Vagina (tissue), 2 donors: ENCODE results near the gene PCSK2.

Experiments used
- POLR2AphosphoS5 ChIP-seq, 2 donors: sonication (generic); formaldehyde crosslinking; IDR thresholded peaks; one replicate each; pipeline ENCODE4 v1.9.0; 2017; ENCODE audit warnings: antibody characterized with exemption in 2 of 2, mild to moderate bottlenecking in 2 of 2, low read depth in 1 of 2; ENCODE audit not compliant: insufficient read depth in 1 of 2
- TF ChIP-seq, protein P1 (sequence below), 3 experiments: fragments of 450-650 bp in 2 of 3; fragments of 200-600 bp in 1 of 3; sonication (generic) in 1 of 3; IDR thresholded peaks; one replicate each; pipeline ENCODE4 v1.5.1; 2017 to 2019; ENCODE audit warnings: antibody characterized with exemption in 3 of 3, mild to moderate bottlenecking in 2 of 3, moderate library complexity in 2 of 3

DNA sequence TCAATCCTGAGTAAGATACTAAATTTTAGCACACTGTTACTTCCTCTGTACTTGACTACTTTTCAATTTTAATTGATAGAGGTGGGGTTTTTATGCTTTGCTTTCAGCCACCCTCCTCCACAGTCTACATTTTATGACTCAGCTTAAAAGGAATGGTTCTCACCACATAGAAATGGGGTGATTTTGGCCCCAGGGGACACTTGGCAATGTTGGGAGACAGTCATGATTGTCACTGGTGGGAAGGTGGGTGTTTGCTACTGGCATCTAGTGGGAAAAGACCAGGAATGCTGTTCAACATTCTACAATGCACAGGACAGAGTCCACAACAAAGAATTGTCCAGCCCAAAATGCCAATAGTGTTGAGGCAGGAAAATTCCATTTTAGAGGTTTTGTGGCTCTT lies 71.3 kb downstream of the PCSK2 start:
- TF ChIP-seq, protein P1, sequence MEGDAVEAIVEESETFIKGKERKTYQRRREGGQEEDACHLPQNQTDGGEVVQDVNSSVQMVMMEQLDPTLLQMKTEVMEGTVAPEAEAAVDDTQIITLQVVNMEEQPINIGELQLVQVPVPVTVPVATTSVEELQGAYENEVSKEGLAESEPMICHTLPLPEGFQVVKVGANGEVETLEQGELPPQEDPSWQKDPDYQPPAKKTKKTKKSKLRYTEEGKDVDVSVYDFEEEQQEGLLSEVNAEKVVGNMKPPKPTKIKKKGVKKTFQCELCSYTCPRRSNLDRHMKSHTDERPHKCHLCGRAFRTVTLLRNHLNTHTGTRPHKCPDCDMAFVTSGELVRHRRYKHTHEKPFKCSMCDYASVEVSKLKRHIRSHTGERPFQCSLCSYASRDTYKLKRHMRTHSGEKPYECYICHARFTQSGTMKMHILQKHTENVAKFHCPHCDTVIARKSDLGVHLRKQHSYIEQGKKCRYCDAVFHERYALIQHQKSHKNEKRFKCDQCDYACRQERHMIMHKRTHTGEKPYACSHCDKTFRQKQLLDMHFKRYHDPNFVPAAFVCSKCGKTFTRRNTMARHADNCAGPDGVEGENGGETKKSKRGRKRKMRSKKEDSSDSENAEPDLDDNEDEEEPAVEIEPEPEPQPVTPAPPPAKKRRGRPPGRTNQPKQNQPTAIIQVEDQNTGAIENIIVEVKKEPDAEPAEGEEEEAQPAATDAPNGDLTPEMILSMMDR (IDR thresholded peaks at IDR 0.05): no peak
- no peak for TF ChIP-seq POLR2AphosphoS5 (IDR thresholded peaks at IDR 0.05; ENCODE audit: insufficient read depth in 1 of 2, low read depth in 1 of 2)
